Measurements from ENCODE around the gene GAS6.
"Not testable (repeated sequence)": the region's sequence is repeated elsewhere in the genome, so short reads cannot be mapped to it uniquely, and the experiment has no call there.

Gene GAS6

GRCh38 chr13:113840541-113841352 is 23.1 kb downstream of the GAS6 start:
- peaks cover 35% of the 10 kb centered on the region for H3K4me1 ChIP-seq (ENCODE audit: control insufficient read depth, insufficient read depth, low read length)
- no peak overlapping the region for H3K4me3 ChIP-seq (ENCODE audit: low read length)
- no peaks in the 10 kb centered on the region for H3K9me3 ChIP-seq (ENCODE audit: control insufficient read depth, low read length)
- peak overlapping the region; percentile 61 for H3K9ac ChIP-seq (ENCODE audit: low read length)
- H3K36me3 ChIP-seq (ENCODE audit: control insufficient read depth, insufficient read depth, low read length, severe bottlenecking): peaks cover 30% of the 10 kb centered on the region
- H3K27me3 ChIP-seq (replicated peaks; ENCODE audit: control insufficient read depth, insufficient read depth, low read length): no peaks in the 10 kb centered on the region
- no peak for DNase-seq (ENCODE audit: low read depth)

- Histone ChIP-seq H3K4me3 (ENCODE audit: low read length) (no peak overlapping the region), H3K9me3 (ENCODE audit: control insufficient read depth, low read length) (no peaks in the 10 kb centered on the region), H3K9ac (ENCODE audit: low read length) (peak overlapping the region; percentile 61), H3K27me3 (replicated peaks; ENCODE audit: control insufficient read depth, insufficient read depth, low read length) (no peaks in the 10 kb centered on the region), H3K4me1 (ENCODE audit: control insufficient read depth, insufficient read depth, low read length) (peaks cover 35% of the 10 kb centered on the region), H3K36me3 (ENCODE audit: control insufficient read depth, insufficient read depth, low read length, severe bottlenecking) (peaks cover 29% of the 10 kb centered on the region)
- no peak for DNase-seq (ENCODE audit: low read depth)
These were observed 24.2 kb downstream of the GAS6 start for GRCh38 chr13:113839536-113840204.

- no peak for DNase-seq (ENCODE audit: low read depth)
- no peaks in the 10 kb centered on the region for H3K27me3 ChIP-seq (replicated peaks; ENCODE audit: control insufficient read depth, insufficient read depth, low read length)
- H3K4me3 ChIP-seq (ENCODE audit: low read length): peak overlapping the region; percentile 72
- H3K9me3 ChIP-seq (ENCODE audit: control insufficient read depth, low read length): no peaks in the 10 kb centered on the region
- H3K36me3 ChIP-seq (ENCODE audit: control insufficient read depth, insufficient read depth, low read length, severe bottlenecking): peaks cover 28% of the 10 kb centered on the region
- peak overlapping the region; percentile 83 for H3K9ac ChIP-seq (ENCODE audit: low read length)
- H3K4me1 ChIP-seq (ENCODE audit: control insufficient read depth, insufficient read depth, low read length): peaks cover 35% of the 10 kb centered on the region
These were observed 25.1 kb downstream of the GAS6 start for GRCh38 chr13:113838711-113839201.

GRCh38 chr13:113837560-113838355 is 26.1 kb downstream of the GAS6 start:
- peak; percentile 98 for DNase-seq (ENCODE audit: low read depth)
- Histone ChIP-seq H3K4me3 (ENCODE audit: low read length) (peak overlapping the region; percentile 72), H3K36me3 (ENCODE audit: control insufficient read depth, insufficient read depth, low read length, severe bottlenecking) (peaks cover 30% of the 10 kb centered on the region), H3K9ac (ENCODE audit: low read length) (peak overlapping the region; percentile 84), H3K9me3 (ENCODE audit: control insufficient read depth, low read length) (no peaks in the 10 kb centered on the region), H3K4me1 (ENCODE audit: control insufficient read depth, insufficient read depth, low read length) (peaks cover 35% of the 10 kb centered on the region), H3K27me3 (replicated peaks; ENCODE audit: control insufficient read depth, insufficient read depth, low read length) (no peaks in the 10 kb centered on the region)

GRCh38 chr13:113836768-113837559 is 26.9 kb downstream of the GAS6 start:
- peak overlapping the region; percentile 84 for H3K9ac ChIP-seq (ENCODE audit: low read length)
- peak overlapping the region; percentile 28 for H3K4me3 ChIP-seq (ENCODE audit: low read length)
- H3K4me1 ChIP-seq (ENCODE audit: control insufficient read depth, insufficient read depth, low read length): peaks cover 35% of the 10 kb centered on the region
- peaks cover 25% of the 10 kb centered on the region for H3K36me3 ChIP-seq (ENCODE audit: control insufficient read depth, insufficient read depth, low read length, severe bottlenecking)
- no peaks in the 10 kb centered on the region for H3K27me3 ChIP-seq (replicated peaks; ENCODE audit: control insufficient read depth, insufficient read depth, low read length)
- peak; percentile 81 for DNase-seq (ENCODE audit: low read depth)
- H3K9me3 ChIP-seq (ENCODE audit: control insufficient read depth, low read length): no peaks in the 10 kb centered on the region

- H3K4me3 ChIP-seq (ENCODE audit: low read length): no peak overlapping the region
- no peaks in the 10 kb centered on the region for H3K9me3 ChIP-seq (ENCODE audit: control insufficient read depth, low read length)
- H3K36me3 ChIP-seq (ENCODE audit: control insufficient read depth, insufficient read depth, low read length, severe bottlenecking): peaks cover 29% of the 10 kb centered on the region
- peak; percentile 70 for DNase-seq (ENCODE audit: low read depth)
- no peak overlapping the region for H3K9ac ChIP-seq (ENCODE audit: low read length)
- H3K27me3 ChIP-seq (replicated peaks; ENCODE audit: control insufficient read depth, insufficient read depth, low read length): no peaks in the 10 kb centered on the region
- H3K4me1 ChIP-seq (ENCODE audit: control insufficient read depth, insufficient read depth, low read length): peaks cover 35% of the 10 kb centered on the region
These were observed 28.2 kb downstream of the GAS6 start for GRCh38 chr13:113835461-113836270.

- Histone ChIP-seq H3K9me3 (ENCODE audit: control insufficient read depth, low read length) (no peaks in the 10 kb centered on the region), H3K9ac (ENCODE audit: low read length) (no peak overlapping the region), H3K4me3 (ENCODE audit: low read length) (no peak overlapping the region), H3K36me3 (ENCODE audit: control insufficient read depth, insufficient read depth, low read length, severe bottlenecking) (peaks cover 29% of the 10 kb centered on the region), H3K4me1 (ENCODE audit: control insufficient read depth, insufficient read depth, low read length) (peaks cover 28% of the 10 kb centered on the region), H3K27me3 (replicated peaks; ENCODE audit: control insufficient read depth, insufficient read depth, low read length) (no peaks in the 10 kb centered on the region)
- no peak for DNase-seq (ENCODE audit: low read depth)
These were observed 29.2 kb downstream of the GAS6 start for GRCh38 chr13:113834496-113835200.

- H3K9me3 ChIP-seq (ENCODE audit: control insufficient read depth, low read length); H3K4me3 ChIP-seq (ENCODE audit: low read length); H3K27me3 ChIP-seq (replicated peaks; ENCODE audit: control insufficient read depth, insufficient read depth, low read length); H3K9ac ChIP-seq (ENCODE audit: low read length); DNase-seq (ENCODE audit: low read depth): not testable (repeated sequence)
- peaks cover 22% of the 10 kb centered on the region for H3K4me1 ChIP-seq (ENCODE audit: control insufficient read depth, insufficient read depth, low read length)
- H3K36me3 ChIP-seq (ENCODE audit: control insufficient read depth, insufficient read depth, low read length, severe bottlenecking): peaks cover 29% of the 10 kb centered on the region
These were observed 29.9 kb downstream of the GAS6 start for GRCh38 chr13:113834006-113834405.

- Histone ChIP-seq H3K27me3 (replicated peaks; ENCODE audit: control insufficient read depth, insufficient read depth, low read length) (no peaks in the 10 kb centered on the region), H3K4me1 (ENCODE audit: control insufficient read depth, insufficient read depth, low read length) (peaks cover 15% of the 10 kb centered on the region), H3K4me3 (ENCODE audit: low read length) (no peak overlapping the region), H3K9ac (ENCODE audit: low read length) (no peak overlapping the region), H3K9me3 (ENCODE audit: control insufficient read depth, low read length) (no peaks in the 10 kb centered on the region), H3K36me3 (ENCODE audit: control insufficient read depth, insufficient read depth, low read length, severe bottlenecking) (peaks cover 32% of the 10 kb centered on the region)
- DNase-seq (ENCODE audit: low read depth): no peak
These were observed 30.6 kb downstream of the GAS6 start for GRCh38 chr13:113833111-113833830.

All from adipocyte (in vitro differentiated cells).